Liver (tissue), 9 donors: ENCODE results near the gene CPSF4L. TPM values are rescaled to one million over a fixed set of nuclear protein-coding genes. Genes with fewer than 3 reads are reported as not detected.
"Not testable (repeated sequence)": the region's sequence is repeated elsewhere in the genome, so short reads cannot be mapped to it uniquely, and the experiment has no call there.

Source experiments
- DNase-seq: peaks from one replicate; pipeline ENCODE4 v3.0.0-alpha.2; 2017; ENCODE audit warnings: low spot score
- H3K27ac ChIP-seq, 2 donors: one replicate each; pipeline ENCODE4 v1.7.0; 2013; ENCODE audit warnings: inconsistent platforms in 2 of 2, low read length in 2 of 2, control low read depth in 1 of 2, low read depth in 1 of 2, mild to moderate bottlenecking in 1 of 2
- H3K27me3 ChIP-seq, 4 donors: one replicate each; pipeline versions ENCODE4 v1.6.1 to v1.7.0; 2013; ENCODE audit warnings: low read length in 3 of 4, inconsistent platforms in 1 of 4, mild to moderate bottlenecking in 1 of 4, moderate library complexity in 1 of 4; ENCODE audit not compliant: control insufficient read depth in 4 of 4, insufficient read depth in 4 of 4
- H3K36me3 ChIP-seq, 4 donors: one replicate each; pipeline versions ENCODE4 v1.6.1 to v1.7.0; 2013; ENCODE audit warnings: low read length in 3 of 4, mild to moderate bottlenecking in 3 of 4, low read depth in 1 of 4, moderate library complexity in 1 of 4; ENCODE audit not compliant: control insufficient read depth in 4 of 4, insufficient read depth in 3 of 4
- H3K4me1 ChIP-seq, 4 donors: one replicate each; pipeline versions ENCODE4 v1.6.1 to v1.7.0; 2013; ENCODE audit warnings: low read length in 3 of 4, mild to moderate bottlenecking in 3 of 4, moderate library complexity in 1 of 4; ENCODE audit not compliant: control insufficient read depth in 4 of 4, insufficient read depth in 4 of 4
- H3K4me3 ChIP-seq, 3 donors: one replicate each; pipeline versions ENCODE4 v1.6.1 to v1.7.0; 2013; ENCODE audit warnings: low read length in 3 of 3, control low read depth in 1 of 3, low read depth in 1 of 3, mild to moderate bottlenecking in 1 of 3
- H3K9ac ChIP-seq, 2 donors: one replicate each; pipeline ENCODE4 v1.7.0; 2013; ENCODE audit warnings: low read length in 2 of 2, mild to moderate bottlenecking in 2 of 2, moderate library complexity in 2 of 2, control low read depth in 1 of 2, low read depth in 1 of 2
- H3K9me3 ChIP-seq, 4 donors: one replicate each; pipeline versions ENCODE4 v1.6.1 to v1.7.0; 2013; ENCODE audit warnings: low read length in 3 of 4; ENCODE audit not compliant: control insufficient read depth in 4 of 4
- EGR1 ChIP-seq, 2 donors: IDR thresholded peaks; 2 replicates each; pipeline ENCODE4 v1.6.1; 2016 to 2018; ENCODE audit warnings: antibody characterized with exemption in 2 of 2, low read depth in 2 of 2
- FOXA1 ChIP-seq: IDR thresholded peaks from 2 replicates; pipeline ENCODE4 v1.6.1; 2016; ENCODE audit warnings: antibody characterized with exemption
- FOXA2 ChIP-seq: IDR thresholded peaks from 2 replicates; pipeline ENCODE4 v1.6.1; 2016; ENCODE audit warnings: antibody characterized with exemption
- GABPA ChIP-seq, 2 donors: IDR thresholded peaks in 1 of 2; conservative IDR thresholded peaks in 1 of 2; 2 replicates each; pipeline ENCODE4 v1.6.1; 2016; ENCODE audit warnings: antibody characterized with exemption in 2 of 2, mild to moderate bottlenecking in 1 of 2, moderate library complexity in 1 of 2
- HNF4A ChIP-seq, 2 donors: conservative IDR thresholded peaks; 2 replicates each; pipeline ENCODE4 v1.6.1; 2016; ENCODE audit warnings: antibody characterized with exemption in 2 of 2, mild to moderate bottlenecking in 2 of 2
- HNF4G ChIP-seq: IDR thresholded peaks from 2 replicates; pipeline ENCODE4 v1.6.1; 2016; ENCODE audit warnings: antibody characterized with exemption
- JUND ChIP-seq, 2 donors: IDR thresholded peaks; 2 replicates each; pipeline ENCODE4 v1.6.1; 2016; ENCODE audit warnings: antibody characterized with exemption in 2 of 2
- MAX ChIP-seq: IDR thresholded peaks from 2 replicates; pipeline ENCODE4 v1.6.1; 2016; ENCODE audit warnings: antibody characterized with exemption
- NR2F2 ChIP-seq: IDR thresholded peaks from 2 replicates; pipeline ENCODE4 v1.6.1; 2016; ENCODE audit warnings: antibody characterized with exemption
- REST ChIP-seq: IDR thresholded peaks from 2 replicates; pipeline ENCODE4 v1.6.1; 2016; ENCODE audit warnings: antibody characterized with exemption, mild to moderate bottlenecking
- RXRA ChIP-seq, 2 donors: IDR thresholded peaks; 2 replicates each; pipeline ENCODE4 v1.6.1; 2017 to 2018; ENCODE audit warnings: antibody characterized with exemption in 2 of 2, mild to moderate bottlenecking in 1 of 2
- SP1 ChIP-seq: IDR thresholded peaks from 2 replicates; pipeline ENCODE4 v1.6.1; 2018; ENCODE audit warnings: antibody characterized with exemption, mild to moderate bottlenecking
- TAF1 ChIP-seq: conservative IDR thresholded peaks from 2 replicates; pipeline ENCODE4 v1.6.1; 2016; ENCODE audit warnings: antibody characterized with exemption, mild to moderate bottlenecking
- YY1 ChIP-seq: IDR thresholded peaks from 2 replicates; pipeline ENCODE4 v1.6.1; 2016; ENCODE audit warnings: antibody characterized with exemption, mild to moderate bottlenecking
- ZBTB33 ChIP-seq: IDR thresholded peaks from 2 replicates; pipeline ENCODE4 v1.6.1; 2016; ENCODE audit warnings: antibody characterized with exemption
- WGBS: extraction: QIAGEN DNeasy Blood & Tissue Kit; methylation state at CpG from one replicate; pipeline ENCODE4 v1.1.7; 2013; 5-methylcytosine and 5-hydroxymethylcytosine counted together
- polyA plus RNA-seq, 2 donors: library from polyadenylated mRNA; stranded (reverse) in 1 of 2; unstranded in 1 of 2; fragments of 200-250 nt in 1 of 2; fragments of >200 nt in 1 of 2; fragmentation: Nextera tagmentation in 1 of 2; extraction: Ambion mirVana in 1 of 2; gene quantifications; one replicate each; pipeline versions ENCODE4 v1.2.1 to v1.2.3, GENCODE V29; 2013 to 2015
- total RNA-seq, 2 donors: library from RNA; depleted of rRNA; stranded (reverse); fragments of >200 nt; gene quantifications; one replicate each; pipeline ENCODE4 v1.2.3, GENCODE V29; 2014
- donor health status: healthy.
- donor health status: healthy.
- donor health status: healthy.
- donor health status: healthy.
- donor health status: healthy.

CPSF4L gene
- total and polyA plus RNA-seq, 4 donors, result not detected

- Histone ChIP-seq H3K4me3 (peak overlapping the region; percentile 60 to 85 (median 84)), H3K27me3 (no peaks in the 10 kb centered on the region), H3K27ac (peak overlapping the region; percentile 95 to 96), H3K9ac (peak overlapping the region; percentile 80 to 95), H3K9me3 (no peaks in the 10 kb centered on the region), H3K36me3 (no peaks in the 10 kb centered on the region), H3K4me1 (peaks cover 14 to 48% (median 30%) of the 10 kb centered on the region in 4 donors)
- WGBS, result 10% methylated on average over 21 of the region's 21 CpGs
- TF ChIP-seq REST (peak; percentile 25), FOXA1 (no peak), HNF4G (no peak), YY1 (no peak), ZBTB33 (no peak), RXRA (IDR thresholded peaks at IDR 0.05) (peak in 1 of 2 donors; percentile 31), TAF1 (no peak), HNF4A (conservative IDR thresholded peaks at IDR 0.05) (peak; percentile 37 to 61)
- DNase-seq, result peak; percentile 76
Measured at GRCh38 chr17:73309727-73310596, 48.3 kb upstream of the CPSF4L start.

- not testable (repeated sequence) for H3K4me3 ChIP-seq, DNase-seq, H3K9me3 ChIP-seq, H3K27me3 ChIP-seq, H3K9ac ChIP-seq, H3K36me3 ChIP-seq
- peak overlapping the region; percentile 96 to 97 for H3K27ac ChIP-seq
- 61% methylated on average over 5 of the region's 5 CpGs for WGBS
- H3K4me1 ChIP-seq, result peaks cover 17 to 53% (median 36%) of the 10 kb centered on the region in 4 donors
Measured at GRCh38 chr17:73308959-73309358, 47.3 kb upstream of the CPSF4L start.

- peak overlapping the region; percentile 40 to 87 for H3K9ac ChIP-seq
- DNase-seq, result peak; percentile 81
- peak overlapping the region; percentile 88 to 97 for H3K27ac ChIP-seq
- 16% methylated on average over 23 of the region's 23 CpGs for WGBS
- peak overlapping the region; percentile 11 to 64 (median 41) for H3K4me3 ChIP-seq
- H3K27me3 ChIP-seq, result no peaks in the 10 kb centered on the region
- no peaks in the 10 kb centered on the region for H3K36me3 ChIP-seq
- H3K9me3 ChIP-seq, result no peaks in the 10 kb centered on the region
- peaks cover 17 to 54% (median 38%) of the 10 kb centered on the region in 4 donors for H3K4me1 ChIP-seq
- TF ChIP-seq TAF1 (no peak), JUND (IDR thresholded peaks at IDR 0.05) (peak in 1 of 2 donors; percentile 73), SP1 (peak; percentile 83), HNF4G (no peak), YY1 (peak; percentile 76), EGR1 (IDR thresholded peaks at IDR 0.05; ENCODE audit: low read depth in 2 of 2) (peak; percentile 38 to 41), REST (peak; percentile 47), GABPA (IDR thresholded peaks at IDR 0.05 in 1 of 2, conservative IDR thresholded peaks at IDR 0.05 in 1 of 2) (peak in 1 of 2 donors; percentile 3), NR2F2 (peak; percentile 84), HNF4A (conservative IDR thresholded peaks at IDR 0.05) (peak; percentile 71 to 80), FOXA2 (peak; percentile 33), MAX (peak; percentile 77)
Measured at GRCh38 chr17:73308017-73308823, 46.5 kb upstream of the CPSF4L start.
